Measurements from ENCODE around the gene IL32.
"Not testable (repeated sequence)": the region's sequence is repeated elsewhere in the genome, so short reads cannot be mapped to it uniquely, and the experiment has no call there.

Gene IL32

GRCh38 chr16:3070608-3071111 is 5.2 kb downstream of the IL32 start:
- DNase-seq (ENCODE audit: low read depth in 2 of 2) = no peak

- no peak for DNase-seq (ENCODE audit: low read depth in 2 of 2)
Observed at GRCh38 chr16:3071655-3072054, 6.2 kb downstream of the IL32 start.

GRCh38 chr16:3072148-3072547 is 6.7 kb downstream of the IL32 start:
- not testable (repeated sequence) for DNase-seq (ENCODE audit: low read depth in 2 of 2)

- not testable (repeated sequence) for DNase-seq (ENCODE audit: low read depth in 2 of 2)
Observed at GRCh38 chr16:3072576-3073263, 7.3 kb downstream of the IL32 start.

GRCh38 chr16:3073448-3073847 is 8.0 kb downstream of the IL32 start:
- no peak for DNase-seq (ENCODE audit: low read depth in 2 of 2)

GRCh38 chr16:3074860-3075522 is 9.6 kb downstream of the IL32 start:
- DNase-seq (ENCODE audit: low read depth in 2 of 2) = peak; percentile 50 to 54

GRCh38 chr16:3075523-3075915 is 10.1 kb downstream of the IL32 start:
- DNase-seq (ENCODE audit: low read depth in 2 of 2) = no peak

- not testable (repeated sequence) for DNase-seq (ENCODE audit: low read depth in 2 of 2)
Observed at GRCh38 chr16:3075946-3076345, 10.5 kb downstream of the IL32 start.

- no peak for DNase-seq (ENCODE audit: low read depth in 2 of 2)
Observed at GRCh38 chr16:3076577-3076976, 11.1 kb downstream of the IL32 start.

GRCh38 chr16:3080024-3080423 is 14.6 kb downstream of the IL32 start:
- DNase-seq (ENCODE audit: low read depth in 2 of 2) = no peak

GRCh38 chr16:3081957-3082356 is 16.5 kb downstream of the IL32 start:
- DNase-seq (ENCODE audit: low read depth in 2 of 2) = not testable (repeated sequence)

GRCh38 chr16:3083408-3083807 is 18.0 kb downstream of the IL32 start:
- not testable (repeated sequence) for DNase-seq (ENCODE audit: low read depth in 2 of 2)

GRCh38 chr16:3084491-3084890 is 19.1 kb downstream of the IL32 start:
- DNase-seq (ENCODE audit: low read depth in 2 of 2) = no peak

- DNase-seq (ENCODE audit: low read depth in 2 of 2) = no peak
Observed at GRCh38 chr16:3084969-3085670, 19.7 kb downstream of the IL32 start.

- no peak for DNase-seq (ENCODE audit: low read depth in 2 of 2)
Observed at GRCh38 chr16:3085868-3086595, 20.6 kb downstream of the IL32 start.

GRCh38 chr16:3086596-3087242 is 21.3 kb downstream of the IL32 start:
- no peak for DNase-seq (ENCODE audit: low read depth in 2 of 2)

GRCh38 chr16:3087243-3088235 is 22.1 kb downstream of the IL32 start:
- DNase-seq (ENCODE audit: low read depth in 2 of 2) = no peak

GRCh38 chr16:3088450-3088849 is 23.0 kb downstream of the IL32 start:
- DNase-seq (ENCODE audit: low read depth in 2 of 2) = no peak

GRCh38 chr16:3088925-3089716 is 23.7 kb downstream of the IL32 start:
- DNase-seq (ENCODE audit: low read depth in 2 of 2) = no peak

Data from activated CD4-positive, alpha-beta T cell treated with anti-CD3 and anti-CD28 coated beads for 24 hours (primary cell).